ENCODE results near the gene ARHGAP26. TPM values are rescaled to one million over a fixed set of nuclear protein-coding genes. Genes with fewer than 3 reads are reported as not detected.

Gene ARHGAP26
- total RNA-seq, 1 donor, result 7.6 TPM

GRCh38 chr5:142777099-142777498, 6.9 kb downstream of the ARHGAP26 start:
- H3K9me3 ChIP-seq (ENCODE audit: low read depth, low read length), result no peaks in the 10 kb centered on the region
- no peak for TF ChIP-seq CTCF (IDR thresholded peaks at IDR 0.05; ENCODE audit: extremely low read depth, low read depth, low read length)
- DNase-seq (ENCODE audit: insufficient read length, low spot score, missing footprints), result no peak
- no peaks in the 10 kb centered on the region for H3K36me3 ChIP-seq (ENCODE audit: insufficient read depth, low read length)
- no peak overlapping the region for H2AFZ ChIP-seq (ENCODE audit: low read length)
- H3K27me3 ChIP-seq (ENCODE audit: insufficient read depth, low read length), result peaks cover 20% of the 10 kb centered on the region
- H3K4me1 ChIP-seq (ENCODE audit: insufficient read depth, low read length), result peaks cover 7% of the 10 kb centered on the region
- no peak overlapping the region for H3K27ac ChIP-seq (ENCODE audit: low read depth, low read length)
- H3K79me2 ChIP-seq (ENCODE audit: insufficient read depth, low read length), result no peaks in the 10 kb centered on the region
- no peaks in the 10 kb centered on the region for H4K20me1 ChIP-seq (ENCODE audit: insufficient read depth, low read length)
- H3K4me3 ChIP-seq (ENCODE audit: insufficient read depth, low read length), result no peak overlapping the region
- H3K4me2 ChIP-seq (ENCODE audit: insufficient read depth, low read length), result no peak overlapping the region

- Histone ChIP-seq H3K4me1 (ENCODE audit: insufficient read depth, low read length) (peaks cover 7% of the 10 kb centered on the region), H4K20me1 (ENCODE audit: insufficient read depth, low read length) (no peaks in the 10 kb centered on the region), H3K27me3 (ENCODE audit: insufficient read depth, low read length) (peaks cover 13% of the 10 kb centered on the region), H3K4me3 (ENCODE audit: insufficient read depth, low read length) (no peak overlapping the region), H3K9me3 (ENCODE audit: low read depth, low read length) (no peaks in the 10 kb centered on the region), H3K27ac (ENCODE audit: low read depth, low read length) (no peak overlapping the region), H3K4me2 (ENCODE audit: insufficient read depth, low read length) (no peak overlapping the region), H3K36me3 (ENCODE audit: insufficient read depth, low read length) (no peaks in the 10 kb centered on the region), H3K79me2 (ENCODE audit: insufficient read depth, low read length) (no peaks in the 10 kb centered on the region), H2AFZ (ENCODE audit: low read length) (no peak overlapping the region)
- no peak for DNase-seq (ENCODE audit: insufficient read length, low spot score, missing footprints)
- TF ChIP-seq CTCF (IDR thresholded peaks at IDR 0.05; ENCODE audit: extremely low read depth, low read depth, low read length), result no peak
Observed at GRCh38 chr5:142777850-142778249, 7.7 kb downstream of the ARHGAP26 start.

GRCh38 chr5:142779163-142779840, 9.1 kb downstream of the ARHGAP26 start:
- Histone ChIP-seq H2AFZ (ENCODE audit: low read length) (no peak overlapping the region), H3K4me1 (ENCODE audit: insufficient read depth, low read length) (peaks cover 16% of the 10 kb centered on the region), H3K9me3 (ENCODE audit: low read depth, low read length) (no peaks in the 10 kb centered on the region), H3K27me3 (ENCODE audit: insufficient read depth, low read length) (peaks cover 4% of the 10 kb centered on the region), H3K4me2 (ENCODE audit: insufficient read depth, low read length) (no peak overlapping the region), H3K4me3 (ENCODE audit: insufficient read depth, low read length) (no peak overlapping the region), H3K27ac (ENCODE audit: low read depth, low read length) (no peak overlapping the region), H3K36me3 (ENCODE audit: insufficient read depth, low read length) (no peaks in the 10 kb centered on the region), H3K79me2 (ENCODE audit: insufficient read depth, low read length) (no peaks in the 10 kb centered on the region), H4K20me1 (ENCODE audit: insufficient read depth, low read length) (no peaks in the 10 kb centered on the region)
- no peak for TF ChIP-seq CTCF (IDR thresholded peaks at IDR 0.05; ENCODE audit: extremely low read depth, low read depth, low read length)
- no peak for DNase-seq (ENCODE audit: insufficient read length, low spot score, missing footprints)

- no peak overlapping the region for H3K4me3 ChIP-seq (ENCODE audit: insufficient read depth, low read length)
- no peaks in the 10 kb centered on the region for H3K79me2 ChIP-seq (ENCODE audit: insufficient read depth, low read length)
- no peaks in the 10 kb centered on the region for H3K27me3 ChIP-seq (ENCODE audit: insufficient read depth, low read length)
- H3K4me2 ChIP-seq (ENCODE audit: insufficient read depth, low read length), result no peak overlapping the region
- no peak overlapping the region for H2AFZ ChIP-seq (ENCODE audit: low read length)
- no peaks in the 10 kb centered on the region for H4K20me1 ChIP-seq (ENCODE audit: insufficient read depth, low read length)
- no peak for DNase-seq (ENCODE audit: insufficient read length, low spot score, missing footprints)
- peaks cover 19% of the 10 kb centered on the region for H3K4me1 ChIP-seq (ENCODE audit: insufficient read depth, low read length)
- H3K36me3 ChIP-seq (ENCODE audit: insufficient read depth, low read length), result no peaks in the 10 kb centered on the region
- no peak overlapping the region for H3K27ac ChIP-seq (ENCODE audit: low read depth, low read length)
- H3K9me3 ChIP-seq (ENCODE audit: low read depth, low read length), result no peaks in the 10 kb centered on the region
- no peak for TF ChIP-seq CTCF (IDR thresholded peaks at IDR 0.05; ENCODE audit: extremely low read depth, low read depth, low read length)
Observed at GRCh38 chr5:142780871-142781270, 10.7 kb downstream of the ARHGAP26 start.
